GM23338 (cell line): ENCODE results near the gene RAB3GAP1. TPM values are rescaled to one million over a fixed set of nuclear protein-coding genes. Genes with fewer than 3 reads are reported as not detected.

Experiments
- ATAC-seq: fragments of 200-7000 bp; cut with Tn5 transposase; 3 replicates; pipeline ENCODE4 v1.9.1; 2020
- DNase-seq: peaks from one replicate; pipeline ENCODE4 v3.0.0-alpha.2; 2015; ENCODE audit warnings: low spot score
- H2AFZ ChIP-seq: fragments of 200-600 bp; sonication (generic); 2 replicates; pipeline ENCODE4 v1.8.0; 2016; ENCODE audit warnings: antibody characterized with exemption, mild to moderate bottlenecking, moderate library complexity
- H3F3A ChIP-seq: fragments of 200-600 bp; sonication (generic); replicated peaks from 2 replicates; pipeline ENCODE4 v1.8.0; 2017; ENCODE audit warnings: antibody characterized with exemption, mixed run types, low read depth
- H3K27ac ChIP-seq: fragments of 200-600 bp; sonication (generic); 2 replicates; pipeline ENCODE4 v1.6.1; 2016; ENCODE audit warnings: low read depth
- H3K27me3 ChIP-seq: fragments of 200-600 bp; sonication (generic); 2 replicates; pipeline ENCODE4 v1.8.0; 2016; ENCODE audit warnings: mild to moderate bottlenecking, mixed run types, moderate library complexity; ENCODE audit not compliant: insufficient read depth
- H3K36me3 ChIP-seq: fragments of 200-600 bp; sonication (generic); 2 replicates; pipeline ENCODE4 v1.8.0; 2016; ENCODE audit warnings: mild to moderate bottlenecking; ENCODE audit not compliant: insufficient read depth
- H3K4me1 ChIP-seq: fragments of 200-600 bp; sonication (generic); 2 replicates; pipeline ENCODE4 v1.8.0; 2016; ENCODE audit warnings: mild to moderate bottlenecking, moderate library complexity; ENCODE audit not compliant: insufficient read depth
- H3K4me2 ChIP-seq: fragments of 200-600 bp; sonication (generic); 2 replicates; pipeline ENCODE4 v1.7.1; 2017; ENCODE audit warnings: mixed run types
- H3K4me3 ChIP-seq: fragments of 200-600 bp; sonication (generic); 2 replicates; pipeline ENCODE4 v1.6.1; 2016; ENCODE audit warnings: mixed run types
- H3K79me2 ChIP-seq: fragments of 200-600 bp; sonication (generic); replicated peaks from 2 replicates; pipeline ENCODE4 v1.8.0; 2017; ENCODE audit warnings: mild to moderate bottlenecking; ENCODE audit not compliant: insufficient read depth
- H3K9me2 ChIP-seq: fragments of 200-600 bp; sonication (generic); 2 replicates; pipeline ENCODE4 v1.8.0; 2017; ENCODE audit not compliant: insufficient read depth
- H4K20me1 ChIP-seq: fragments of 200-600 bp; sonication (generic); replicated peaks from 2 replicates; pipeline ENCODE4 v1.8.0; 2017; ENCODE audit warnings: mild to moderate bottlenecking; ENCODE audit not compliant: insufficient read depth
- H3K27ac Mint-ChIP-seq: 2 replicates; pipeline ENCODE4 v1.8.0; 2020; ENCODE audit warnings: inconsistent platforms, mild to moderate bottlenecking, moderate library complexity, mixed read lengths
- H3K27me3 Mint-ChIP-seq: 3 replicates; pipeline ENCODE4 v1.8.0; 2022; ENCODE audit warnings: low read depth, mild to moderate bottlenecking, moderate library complexity, mixed read lengths, inconsistent platforms; ENCODE audit not compliant: insufficient read depth, poor library complexity
- H3K36me3 Mint-ChIP-seq: 3 replicates; pipeline ENCODE4 v1.8.0; 2021; ENCODE audit warnings: low read depth, mild to moderate bottlenecking, inconsistent platforms, moderate library complexity, mixed read lengths
- H3K4me1 Mint-ChIP-seq: 3 replicates; pipeline ENCODE4 v1.8.0; 2020; ENCODE audit warnings: mild to moderate bottlenecking, inconsistent platforms, mixed read lengths
- H3K4me3 Mint-ChIP-seq: 3 replicates; pipeline ENCODE4 v1.8.0; 2021; ENCODE audit warnings: moderate library complexity, mild to moderate bottlenecking, inconsistent platforms, mixed read lengths
- H3K9me3 Mint-ChIP-seq: 3 replicates; pipeline ENCODE4 v1.8.0; 2020; ENCODE audit warnings: moderate library complexity, mild to moderate bottlenecking, inconsistent platforms, mixed read lengths
- CREB1 ChIP-seq: fragments of 250-450 bp; sonication (Bioruptor Pico); IDR thresholded peaks from 2 replicates; pipeline ENCODE4 v1.5.0; 2020; ENCODE audit warnings: low read depth, mild to moderate bottlenecking, moderate library complexity
- CTCF ChIP-seq, 2 experiments: fragments of 200-600 bp in 1 of 2; sonication (generic) in 1 of 2; conservative IDR thresholded peaks; 2 replicates each; pipeline versions ENCODE4 v1.5.1 to v1.6.1; 2016 to 2017; ENCODE audit warnings: antibody characterized with exemption in 2 of 2, low read depth in 2 of 2, mild to moderate bottlenecking in 2 of 2, moderate library complexity in 1 of 2
- ETS1 ChIP-seq: IDR thresholded peaks from 2 replicates; pipeline ENCODE4 v1.6.1; 2016; ENCODE audit warnings: antibody characterized with exemption
- EZH2 ChIP-seq: fragments of 200-600 bp; sonication (generic); IDR thresholded peaks from one replicate; pipeline ENCODE4 v1.8.0; 2017; ENCODE audit warnings: antibody characterized with exemption, mild to moderate bottlenecking, low read depth; ENCODE audit not compliant: unreplicated experiment
- EZH2phosphoT487 ChIP-seq: fragments of 200-600 bp; sonication (generic); IDR thresholded peaks from one replicate; pipeline ENCODE4 v1.8.1; 2018; ENCODE audit warnings: antibody characterized with exemption; ENCODE audit not compliant: unreplicated experiment
- NANOG ChIP-seq: IDR thresholded peaks from 2 replicates; pipeline ENCODE4 v1.6.1; 2016; ENCODE audit warnings: antibody characterized with exemption, borderline replicate concordance
- REST ChIP-seq: IDR thresholded peaks from one replicate; pipeline ENCODE4 v1.6.1; 2018; ENCODE audit warnings: antibody characterized with exemption; ENCODE audit not compliant: unreplicated experiment
- STAT1 ChIP-seq: IDR thresholded peaks from one replicate; pipeline ENCODE4 v1.6.1; 2016; ENCODE audit warnings: antibody characterized with exemption; ENCODE audit not compliant: unreplicated experiment
- ZNF114 ChIP-seq: fragments of 250-450 bp; sonication (Bioruptor Pico); IDR thresholded peaks from 2 replicates; pipeline ENCODE4 v1.5.0; 2020; ENCODE audit warnings: mild to moderate bottlenecking, moderate library complexity
- ZNF331 ChIP-seq: fragments of 250-450 bp; sonication (Bioruptor Pico); IDR thresholded peaks from 2 replicates; pipeline ENCODE4 v1.5.0; 2020; ENCODE audit warnings: low read depth, mild to moderate bottlenecking, moderate library complexity
- ZNF462 ChIP-seq: fragments of 250-450 bp; sonication (Bioruptor Pico); IDR thresholded peaks from 2 replicates; pipeline ENCODE4 v1.5.0; 2020; ENCODE audit warnings: mild to moderate bottlenecking, moderate library complexity
- polyA plus RNA-seq: library from polyadenylated mRNA; unstranded; fragments of >200 nt; fragmentation: Nextera tagmentation; extraction: Ambion mirVana; gene quantifications from 2 replicates; pipeline ENCODE4 v1.2.1, GENCODE V29; 2016
- total RNA-seq: library from RNA; depleted of rRNA; stranded (reverse); fragments of >200 nt; shearing (Covaris generic); gene quantifications from 2 replicates; pipeline ENCODE4 v1.2.3, GENCODE V29; 2014

RAB3GAP1 gene
- total and polyA plus RNA-seq, 2 experiments from 2014 or later: 22.5 to 40.4 TPM

GRCh38 chr2:135005753-135006152 lies 46.3 kb upstream of the RAB3GAP1 start:
- peaks cover 19% of the 10 kb centered on the region; the same call in 2 of the 3 replicates for H3K4me1 Mint-ChIP-seq
- peaks cover 5% of the 10 kb centered on the region for H3K27me3 Mint-ChIP-seq
- ATAC-seq (peak; percentile 73), DNase-seq (peak; percentile 11)
- H3K27ac Mint-ChIP-seq: no peak overlapping the region
- Histone ChIP-seq H4K20me1 (no peaks in the 10 kb centered on the region), H3F3A (no peaks in the 10 kb centered on the region), H3K4me1 (peaks cover 6% of the 10 kb centered on the region; the same call in 1 of the 2 replicates), H3K4me2 (no peak overlapping the region), H2AFZ (no peak overlapping the region), H3K36me3 (no peaks in the 10 kb centered on the region), H3K27ac (no peak overlapping the region), H3K79me2 (no peaks in the 10 kb centered on the region), H3K27me3 (no peaks in the 10 kb centered on the region), H3K4me3 (no peak overlapping the region), H3K9me2 (no peaks in the 10 kb centered on the region)
- H3K36me3 Mint-ChIP-seq: no peaks in the 10 kb centered on the region
- H3K9me3 Mint-ChIP-seq: no peaks in the 10 kb centered on the region
- no peak overlapping the region for H3K4me3 Mint-ChIP-seq
- no peak for TF ChIP-seq ZNF462 (CRISPR knock-in tag)
- no peak for TF ChIP-seq ZNF331 (CRISPR knock-in tag)
- no peak for TF ChIP-seq EZH2
- no peak for TF ChIP-seq CREB1 (CRISPR knock-in tag)
- TF ChIP-seq STAT1: no peak
- no peak for TF ChIP-seq NANOG
- no peak for TF ChIP-seq CTCF (conservative IDR thresholded peaks at IDR 0.05; ENCODE audit: low read depth in 2 of 2)
- no peak for TF ChIP-seq ZNF114 (CRISPR knock-in tag)
- TF ChIP-seq ETS1: no peak
- TF ChIP-seq REST: no peak
- TF ChIP-seq EZH2phosphoT487: no peak
